KMS-11 (cell line): ENCODE measurements around the gene CCNB1.
"Not testable (repeated sequence)": the region's sequence is repeated elsewhere in the genome, so short reads cannot be mapped to it uniquely, and the experiment has no call there.

Experiments
- H2AFZ ChIP-seq: fragments of 200-600 bp; sonication (generic); 2 replicates; pipeline ENCODE4 v1.6.1; 2016; ENCODE audit warnings: antibody characterized with exemption, mixed run types, low read depth
- H3K27ac ChIP-seq: fragments of 200-600 bp; sonication (generic); 2 replicates; pipeline ENCODE4 v1.6.1; 2016; ENCODE audit warnings: mild to moderate bottlenecking, mixed run types
- H3K27me3 ChIP-seq: fragments of 200-600 bp; sonication (generic); 2 replicates; pipeline ENCODE4 v1.6.1; 2017; ENCODE audit warnings: mild to moderate bottlenecking, low read depth, mixed run types, moderate library complexity; ENCODE audit not compliant: insufficient read depth
- H3K36me3 ChIP-seq: fragments of 200-600 bp; sonication (generic); 2 replicates; pipeline ENCODE4 v1.6.1; 2017; ENCODE audit warnings: mild to moderate bottlenecking, mixed run types; ENCODE audit not compliant: insufficient read depth
- H3K4me1 ChIP-seq: fragments of 200-600 bp; sonication (generic); 2 replicates; pipeline ENCODE4 v1.6.1; 2016; ENCODE audit warnings: mild to moderate bottlenecking, low read depth, mixed run types; ENCODE audit not compliant: poor library complexity, severe bottlenecking
- H3K4me2 ChIP-seq: fragments of 200-600 bp; sonication (generic); 2 replicates; pipeline ENCODE4 v1.7.0; 2016; ENCODE audit warnings: mild to moderate bottlenecking, mixed run types
- H3K4me3 ChIP-seq: fragments of 200-600 bp; sonication (generic); IDR thresholded peaks from 2 replicates; pipeline ENCODE4 v1.6.1; 2017; ENCODE audit warnings: low read depth, low read length, mixed read lengths; ENCODE audit not compliant: insufficient read depth
- H3K79me2 ChIP-seq: fragments of 200-600 bp; sonication (generic); 2 replicates; pipeline ENCODE4 v1.6.1; 2016; ENCODE audit warnings: low read depth, mixed run types; ENCODE audit not compliant: insufficient read depth
- H3K9ac ChIP-seq: fragments of 200-600 bp; sonication (generic); 2 replicates; pipeline ENCODE4 v1.6.1; 2016; ENCODE audit warnings: mild to moderate bottlenecking, mixed run types
- H4K20me1 ChIP-seq: fragments of 200-600 bp; sonication (generic); 2 replicates; pipeline ENCODE4 v1.6.1; 2016; ENCODE audit warnings: mild to moderate bottlenecking, mixed run types; ENCODE audit not compliant: insufficient read depth
- TF ChIP-seq, protein P1 (sequence below): fragments of 200-600 bp; sonication (generic); conservative IDR thresholded peaks from 2 replicates; pipeline ENCODE4 v1.6.1; 2017; ENCODE audit warnings: low read depth, mild to moderate bottlenecking, antibody characterized with exemption, low read length, moderate library complexity, mixed read lengths

The CCNB1 gene

DNA sequence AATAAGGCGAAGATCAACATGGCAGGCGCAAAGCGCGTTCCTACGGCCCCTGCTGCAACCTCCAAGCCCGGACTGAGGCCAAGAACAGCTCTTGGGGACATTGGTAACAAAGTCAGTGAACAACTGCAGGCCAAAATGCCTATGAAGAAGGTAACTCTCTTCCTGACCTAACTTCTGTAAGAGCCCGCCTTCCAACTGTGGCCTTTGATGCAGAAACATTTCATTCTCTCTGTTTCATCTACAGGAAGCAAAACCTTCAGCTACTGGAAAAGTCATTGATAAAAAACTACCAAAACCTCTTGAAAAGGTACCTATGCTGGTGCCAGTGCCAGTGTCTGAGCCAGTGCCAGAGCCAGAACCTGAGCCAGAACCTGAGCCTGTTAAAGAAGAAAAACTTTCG lies 979 bp downstream of the CCNB1 start:
- peak overlapping the region; percentile 85 for H3K4me2 ChIP-seq
- H4K20me1 ChIP-seq, result no peaks in the 10 kb centered on the region
- no peaks in the 10 kb centered on the region for H3K27me3 ChIP-seq
- peaks cover 43% of the 10 kb centered on the region for H3K79me2 ChIP-seq
- H2AFZ ChIP-seq, result peak overlapping the region; percentile 89; the same call in 1 of the 2 replicates
- TF ChIP-seq, protein P1, sequence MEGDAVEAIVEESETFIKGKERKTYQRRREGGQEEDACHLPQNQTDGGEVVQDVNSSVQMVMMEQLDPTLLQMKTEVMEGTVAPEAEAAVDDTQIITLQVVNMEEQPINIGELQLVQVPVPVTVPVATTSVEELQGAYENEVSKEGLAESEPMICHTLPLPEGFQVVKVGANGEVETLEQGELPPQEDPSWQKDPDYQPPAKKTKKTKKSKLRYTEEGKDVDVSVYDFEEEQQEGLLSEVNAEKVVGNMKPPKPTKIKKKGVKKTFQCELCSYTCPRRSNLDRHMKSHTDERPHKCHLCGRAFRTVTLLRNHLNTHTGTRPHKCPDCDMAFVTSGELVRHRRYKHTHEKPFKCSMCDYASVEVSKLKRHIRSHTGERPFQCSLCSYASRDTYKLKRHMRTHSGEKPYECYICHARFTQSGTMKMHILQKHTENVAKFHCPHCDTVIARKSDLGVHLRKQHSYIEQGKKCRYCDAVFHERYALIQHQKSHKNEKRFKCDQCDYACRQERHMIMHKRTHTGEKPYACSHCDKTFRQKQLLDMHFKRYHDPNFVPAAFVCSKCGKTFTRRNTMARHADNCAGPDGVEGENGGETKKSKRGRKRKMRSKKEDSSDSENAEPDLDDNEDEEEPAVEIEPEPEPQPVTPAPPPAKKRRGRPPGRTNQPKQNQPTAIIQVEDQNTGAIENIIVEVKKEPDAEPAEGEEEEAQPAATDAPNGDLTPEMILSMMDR, result no peak
- H3K36me3 ChIP-seq, result peaks cover 12% of the 10 kb centered on the region; the same call in 1 of the 2 replicates
- H3K4me3 ChIP-seq, result peak overlapping the region; percentile 38
- peak overlapping the region; percentile 83 for H3K9ac ChIP-seq
- H3K27ac ChIP-seq, result peak overlapping the region; percentile 79
- peaks cover 27% of the 10 kb centered on the region for H3K4me1 ChIP-seq

DNA sequence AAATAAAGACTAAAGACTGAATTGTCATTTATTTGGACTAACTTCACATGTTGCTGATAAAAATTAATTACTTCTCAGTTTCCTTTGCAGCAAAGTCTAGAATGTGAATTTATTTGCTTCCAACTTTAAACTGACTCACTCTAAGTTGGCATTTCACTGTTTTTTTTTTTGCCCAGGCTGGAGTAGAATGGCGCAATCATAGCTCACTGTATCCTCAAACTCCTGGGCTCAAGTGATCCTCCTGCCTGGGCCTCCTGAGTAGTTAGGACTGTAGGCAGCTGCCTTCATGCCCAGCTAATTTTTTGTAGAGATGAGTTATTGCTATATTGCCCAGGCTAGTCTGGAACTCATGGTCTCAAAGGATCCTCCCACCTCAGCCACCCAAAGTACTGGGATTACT lies 3.5 kb downstream of the CCNB1 start:
- peaks cover 27% of the 10 kb centered on the region for H3K4me1 ChIP-seq
- peaks cover 43% of the 10 kb centered on the region for H3K79me2 ChIP-seq
- no peak overlapping the region for H3K27ac ChIP-seq
- peaks cover 19% of the 10 kb centered on the region; the same call in 1 of the 2 replicates for H3K36me3 ChIP-seq
- no peak overlapping the region for H3K4me3 ChIP-seq
- H3K27me3 ChIP-seq, result no peaks in the 10 kb centered on the region
- H4K20me1 ChIP-seq, result no peaks in the 10 kb centered on the region
- H3K9ac ChIP-seq, result no peak overlapping the region
- no peak overlapping the region for H3K4me2 ChIP-seq
- no peak overlapping the region for H2AFZ ChIP-seq
- TF ChIP-seq, protein P1, result no peak

DNA sequence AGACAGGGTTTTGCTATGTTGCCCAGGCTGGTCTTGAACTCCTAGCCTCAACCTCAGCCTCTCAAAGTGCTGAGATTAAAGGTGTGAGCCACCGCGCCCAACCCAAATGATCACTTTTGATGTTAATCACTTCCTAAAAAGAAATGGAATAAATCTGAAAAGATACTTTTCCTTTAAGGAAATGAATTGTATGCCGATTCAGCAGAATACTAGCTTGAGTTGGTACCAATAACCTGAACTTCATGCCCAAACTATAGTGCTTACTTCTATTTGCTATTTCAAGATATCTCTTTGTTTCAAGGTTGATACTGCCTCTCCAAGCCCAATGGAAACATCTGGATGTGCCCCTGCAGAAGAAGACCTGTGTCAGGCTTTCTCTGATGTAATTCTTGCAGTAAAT lies 4.0 kb downstream of the CCNB1 start:
- no peaks in the 10 kb centered on the region for H4K20me1 ChIP-seq
- H3K4me3 ChIP-seq, result no peak overlapping the region
- TF ChIP-seq, protein P1, result no peak
- H3K79me2 ChIP-seq, result peaks cover 43% of the 10 kb centered on the region
- H3K27ac ChIP-seq, result no peak overlapping the region
- H3K27me3 ChIP-seq, result no peaks in the 10 kb centered on the region
- peaks cover 21% of the 10 kb centered on the region; the same call in 1 of the 2 replicates for H3K36me3 ChIP-seq
- no peak overlapping the region for H3K4me2 ChIP-seq
- no peak overlapping the region for H2AFZ ChIP-seq
- peaks cover 27% of the 10 kb centered on the region for H3K4me1 ChIP-seq
- H3K9ac ChIP-seq, result no peak overlapping the region

DNA sequence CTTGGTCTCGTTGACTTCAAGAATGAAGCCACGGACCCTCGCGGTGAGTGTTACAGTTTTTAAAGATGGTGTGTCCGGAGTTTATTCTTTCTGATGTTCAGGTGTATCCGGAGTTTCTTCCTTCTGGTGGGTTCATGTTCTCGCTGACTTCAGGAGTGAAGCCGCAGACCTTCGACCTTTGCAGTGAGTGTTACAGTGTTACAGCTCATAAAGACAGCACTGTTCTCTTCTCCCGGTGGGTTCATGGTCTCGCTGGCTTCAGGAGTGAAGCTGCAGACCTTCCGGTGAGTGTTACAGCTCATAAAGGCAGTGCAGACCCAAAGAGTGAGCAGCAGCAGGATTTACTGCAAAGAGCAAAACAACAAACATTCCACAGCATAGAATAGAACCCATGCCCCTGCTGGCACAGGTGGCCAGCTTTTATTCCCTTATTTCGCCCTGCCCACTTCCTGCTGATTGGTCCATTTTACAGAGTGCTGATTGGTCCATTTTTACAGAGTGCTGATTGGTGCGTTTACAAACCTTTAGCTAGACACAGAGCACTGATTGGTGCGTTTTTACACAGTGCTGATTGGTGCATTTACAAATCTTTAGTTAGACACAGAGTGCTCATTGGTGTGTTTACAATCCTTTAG lies 14.8 kb downstream of the CCNB1 start:
- H3K4me2 ChIP-seq, H3K4me3 ChIP-seq, H2AFZ ChIP-seq, H4K20me1 ChIP-seq, H3K4me1 ChIP-seq, H3K9ac ChIP-seq, H3K79me2 ChIP-seq, H3K36me3 ChIP-seq, H3K27ac ChIP-seq, H3K27me3 ChIP-seq: not testable (repeated sequence)

DNA sequence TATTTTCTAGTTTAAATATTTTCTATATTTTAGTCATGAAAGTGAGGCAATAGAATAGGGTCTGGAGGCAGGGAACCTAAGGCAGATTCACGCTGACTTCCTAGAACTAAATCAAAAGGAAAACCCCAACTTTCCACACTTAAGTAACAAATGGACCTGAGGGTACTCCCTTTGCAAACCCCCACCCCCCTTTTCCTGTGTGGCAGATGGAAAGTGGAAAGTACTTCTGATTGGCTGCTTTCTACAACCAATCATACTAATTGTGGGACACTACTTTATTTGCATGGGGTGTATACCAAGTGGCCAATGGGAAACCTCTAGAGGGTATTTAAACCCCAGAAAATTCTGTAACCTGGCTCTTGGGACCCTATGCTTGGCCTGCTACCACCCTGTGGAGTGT lies 17.7 kb downstream of the CCNB1 start:
- no peak overlapping the region for H3K9ac ChIP-seq
- H4K20me1 ChIP-seq, result no peaks in the 10 kb centered on the region
- no peaks in the 10 kb centered on the region for H3K27me3 ChIP-seq
- no peak overlapping the region for H3K4me2 ChIP-seq
- TF ChIP-seq, protein P1, result no peak
- H3K36me3 ChIP-seq, result no peaks in the 10 kb centered on the region
- H3K27ac ChIP-seq, result no peak overlapping the region
- peaks cover 6% of the 10 kb centered on the region for H3K4me1 ChIP-seq
- H2AFZ ChIP-seq, result no peak overlapping the region
- no peaks in the 10 kb centered on the region for H3K79me2 ChIP-seq
- no peak overlapping the region for H3K4me3 ChIP-seq
